PC-9 (cell line): Measurements from ENCODE around the gene FNDC11.

ENCODE experiments used
- CTCF ChIP-seq: fragments of 200-600 bp; sonication (generic); conservative IDR thresholded peaks from 2 replicates; pipeline ENCODE4 v1.6.1; 2017; ENCODE audit warnings: mixed run types, antibody characterized with exemption, mild to moderate bottlenecking, moderate library complexity
- EZH2 ChIP-seq: fragments of 200-600 bp; sonication (generic); IDR thresholded peaks from 2 replicates; pipeline ENCODE4 v1.8.0; 2017; ENCODE audit warnings: antibody characterized with exemption, low read depth

- TF ChIP-seq EZH2 (no peak), CTCF (no peak)
These were observed 23.8 kb upstream of the FNDC11 start for GRCh38 chr20:63529861-63530787.
